GM20431 (cell line): Measurements from ENCODE around the gene CHCHD3.

Experiments
- in situ Hi-C: fragments of 300-500 bp; cut with MseI, MboI; formaldehyde crosslinking; loops from one replicate; pipeline ENCODE4 v1.15.0; 2020; ENCODE audit warnings: low sequenced_read_pairs; ENCODE audit not compliant: unreplicated experiment

Gene CHCHD3

GRCh38 chr7:133081119-133081598 is 731 bp downstream of the CHCHD3 start:
- in situ Hi-C loops, result no loop called here

GRCh38 chr7:133079296-133079695 is 2.6 kb downstream of the CHCHD3 start:
- in situ Hi-C loops, result no loop called here

GRCh38 chr7:133077394-133077793 is 4.5 kb downstream of the CHCHD3 start:
- in situ Hi-C loops, result no loop called here

GRCh38 chr7:133076142-133076541 is 5.7 kb downstream of the CHCHD3 start:
- in situ Hi-C loops, result no loop called here

GRCh38 chr7:133071506-133071905 is 10.4 kb downstream of the CHCHD3 start:
- in situ Hi-C loops, result no loop called here

GRCh38 chr7:133070562-133070961 is 11.3 kb downstream of the CHCHD3 start:
- in situ Hi-C loops, result no loop called here

- in situ Hi-C loops, result no loop called here
These were observed 16.6 kb downstream of the CHCHD3 start for GRCh38 chr7:133065301-133065700.

GRCh38 chr7:133064082-133064820 is 17.6 kb downstream of the CHCHD3 start:
- in situ Hi-C loops, result no loop called here

- in situ Hi-C loops, result no loop called here
These were observed 20.1 kb downstream of the CHCHD3 start for GRCh38 chr7:133061792-133062191.

- in situ Hi-C loops, result no loop called here
These were observed 20.5 kb downstream of the CHCHD3 start for GRCh38 chr7:133061357-133061756.

- in situ Hi-C loops, result no loop called here
These were observed 21.9 kb downstream of the CHCHD3 start for GRCh38 chr7:133060004-133060403.

- in situ Hi-C loops, result no loop called here
These were observed 22.6 kb downstream of the CHCHD3 start for GRCh38 chr7:133059263-133059662.

- in situ Hi-C loops, result no loop called here
These were observed 25.3 kb downstream of the CHCHD3 start for GRCh38 chr7:133056370-133057238.

GRCh38 chr7:133054162-133054840 is 27.6 kb downstream of the CHCHD3 start:
- in situ Hi-C loops, result no loop called here

GRCh38 chr7:133053321-133053891 is 28.5 kb downstream of the CHCHD3 start:
- in situ Hi-C loops, result no loop called here

- in situ Hi-C loops, result no loop called here
These were observed 29.1 kb downstream of the CHCHD3 start for GRCh38 chr7:133052826-133053225.

GRCh38 chr7:133052401-133052756 is 29.5 kb downstream of the CHCHD3 start:
- in situ Hi-C loops, result no loop called here

GRCh38 chr7:133051719-133052400 is 30.0 kb downstream of the CHCHD3 start:
- in situ Hi-C loops, result no loop called here

GRCh38 chr7:133051066-133051465 is 30.8 kb downstream of the CHCHD3 start:
- in situ Hi-C loops, result no loop called here
